Amniotic epithelial cell (primary cell): ENCODE measurements around the gene AGXT2.
A peak's percentile ranks its signal among the peaks of the same experiment; 100 is the strongest.
"Not testable (repeated sequence)": the region's sequence is repeated elsewhere in the genome, so short reads cannot be mapped to it uniquely, and the experiment has no call there.

Source experiments
- DNase-seq: peaks from one replicate; pipeline ENCODE4 v3.0.0-alpha.2; 2010; ENCODE audit warnings: low read depth

The AGXT2 gene

DNA sequence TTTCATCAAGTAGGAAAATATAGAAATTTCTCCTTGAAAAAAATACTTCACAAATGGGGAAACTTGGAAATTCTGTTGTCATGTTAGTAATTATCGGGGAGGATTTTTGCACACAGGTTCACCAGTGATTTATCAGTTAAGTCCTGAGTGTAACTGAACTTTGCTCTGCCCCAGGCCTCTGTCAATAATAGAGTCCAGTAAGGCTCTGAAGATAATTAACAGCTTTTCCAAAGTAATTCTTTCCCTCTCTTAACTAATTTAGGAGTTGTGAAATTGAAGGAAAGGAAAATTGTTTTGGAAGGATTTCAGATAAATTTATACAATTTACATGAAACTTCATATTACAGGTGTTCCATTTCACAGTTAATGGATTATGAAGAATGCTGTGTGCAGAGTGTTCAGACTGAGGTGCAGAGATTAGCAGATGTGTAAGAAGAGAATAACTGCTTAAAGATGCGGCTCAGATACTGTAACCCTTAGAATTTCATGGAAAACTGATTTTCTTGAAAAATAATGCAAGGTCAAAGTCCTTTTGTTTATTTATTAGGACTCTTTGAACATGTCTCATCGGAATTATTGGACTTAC, 2.9 kb upstream of the AGXT2 start:
- DNase-seq, result no peak

DNA sequence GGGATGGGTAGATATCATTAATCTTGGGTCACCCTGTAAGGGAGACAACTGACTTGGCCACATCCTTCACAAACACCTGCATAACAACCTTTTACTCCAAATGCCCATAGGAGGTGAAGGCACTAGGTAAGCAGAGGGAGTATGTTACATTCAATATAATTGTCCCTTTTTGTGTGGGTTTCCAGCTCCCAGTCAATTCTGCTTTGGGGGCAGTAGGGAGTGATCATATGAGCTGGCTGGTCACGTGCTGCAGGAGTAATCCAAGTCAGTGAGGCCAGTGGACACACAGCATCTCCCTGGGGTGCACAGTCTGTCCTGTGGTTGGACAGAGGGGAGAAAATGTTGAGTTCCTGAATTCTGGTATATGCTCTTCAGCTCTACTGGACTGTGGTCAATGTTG, 1.2 kb upstream of the AGXT2 start:
- DNase-seq, result no peak

DNA sequence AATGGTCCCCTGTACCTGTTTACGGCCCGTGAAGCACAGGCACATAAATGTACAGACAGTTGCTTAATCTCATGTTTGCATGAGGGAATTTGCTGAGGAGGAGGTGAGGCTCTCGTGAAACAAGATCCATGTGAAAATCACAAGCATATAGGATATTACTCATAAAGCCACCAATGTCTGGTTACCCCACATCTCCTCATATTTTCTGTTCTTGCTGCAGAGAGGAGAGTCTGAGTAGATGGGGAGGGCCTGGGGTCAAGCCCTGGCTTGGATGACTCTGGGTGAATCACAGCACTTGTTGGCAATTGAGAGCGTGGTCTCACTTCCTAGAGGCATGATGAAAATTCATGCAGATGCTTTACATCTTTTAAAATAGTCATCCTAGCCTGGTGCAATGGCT, 975 bp downstream of the AGXT2 start:
- peak; percentile 97 for DNase-seq

DNA sequence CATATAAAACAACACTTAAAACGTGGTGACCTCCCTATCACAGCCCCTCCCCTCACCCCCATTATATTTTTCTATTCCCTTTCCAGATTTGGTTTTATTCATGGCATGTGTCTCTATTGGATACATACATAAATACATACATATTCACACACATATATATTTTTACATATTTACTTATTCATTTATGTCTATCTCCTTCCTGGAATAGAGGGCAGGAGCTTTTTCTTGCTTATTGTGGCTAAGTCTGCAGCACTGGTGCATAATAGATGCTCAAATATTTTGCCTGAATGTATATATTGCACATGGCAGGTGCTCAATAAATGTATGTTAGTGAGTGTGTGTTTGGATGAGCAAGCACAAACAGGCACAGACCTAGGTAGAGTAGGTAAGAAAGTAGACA, 2.5 kb downstream of the AGXT2 start:
- DNase-seq, result no peak

DNA sequence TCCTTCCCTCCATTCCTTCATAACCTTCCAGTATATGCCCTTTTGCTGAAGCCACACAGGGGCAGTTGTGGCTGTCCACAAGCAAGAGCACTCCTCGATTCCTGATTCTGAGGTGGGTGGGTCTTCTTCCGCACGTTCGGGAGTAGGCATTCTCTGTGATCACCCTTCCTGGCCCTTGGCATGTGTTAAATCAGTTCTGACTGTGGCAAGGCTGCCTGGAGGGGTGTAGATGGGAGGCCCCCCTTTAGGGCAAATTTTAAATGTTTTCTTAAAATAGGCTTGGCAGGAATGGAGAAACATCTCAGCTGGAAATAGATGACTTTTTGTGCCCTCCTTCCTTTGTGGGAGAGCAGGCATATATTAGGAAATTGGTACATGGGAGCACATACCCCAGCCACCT, 3.1 kb downstream of the AGXT2 start:
- no peak for DNase-seq

DNA sequence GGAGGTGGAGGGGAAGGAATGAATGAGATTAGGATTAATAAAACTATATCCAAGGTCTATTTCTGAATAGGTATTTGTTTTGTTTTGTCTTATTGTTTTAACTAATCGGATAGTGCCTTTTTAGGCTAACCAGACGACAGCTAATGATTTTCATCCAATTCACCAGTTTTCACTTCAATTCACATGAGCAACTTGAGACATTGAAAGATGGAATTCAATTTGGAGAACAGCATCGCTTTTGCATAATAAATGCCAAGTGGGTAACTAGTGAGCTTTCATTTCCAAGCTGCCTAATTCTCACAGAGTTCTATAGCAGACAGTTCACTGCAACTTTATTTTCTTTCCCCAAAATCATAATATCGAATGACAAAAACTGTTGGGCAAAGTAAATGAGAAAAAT, 5.0 kb downstream of the AGXT2 start:
- DNase-seq, result no peak

DNA sequence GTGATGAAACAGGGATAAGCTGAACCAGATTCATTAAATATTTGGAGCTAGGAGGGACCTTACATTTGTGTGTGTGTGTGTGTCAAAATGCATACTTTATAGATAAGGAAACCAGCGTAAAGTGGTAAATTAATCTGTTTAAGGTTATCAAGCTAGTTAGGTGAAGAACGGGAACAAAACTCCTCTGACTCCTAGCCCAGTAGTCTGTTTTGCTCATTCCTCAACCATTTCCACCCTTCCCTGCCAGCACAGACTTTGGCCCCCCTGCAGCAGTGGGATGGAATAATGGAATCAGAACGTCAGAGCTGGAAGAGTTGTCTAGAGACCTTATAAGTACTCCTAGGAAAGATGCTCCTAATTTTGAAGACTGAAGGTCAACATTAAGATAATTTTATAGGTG, 6.5 kb downstream of the AGXT2 start:
- DNase-seq, result peak; percentile 58

DNA sequence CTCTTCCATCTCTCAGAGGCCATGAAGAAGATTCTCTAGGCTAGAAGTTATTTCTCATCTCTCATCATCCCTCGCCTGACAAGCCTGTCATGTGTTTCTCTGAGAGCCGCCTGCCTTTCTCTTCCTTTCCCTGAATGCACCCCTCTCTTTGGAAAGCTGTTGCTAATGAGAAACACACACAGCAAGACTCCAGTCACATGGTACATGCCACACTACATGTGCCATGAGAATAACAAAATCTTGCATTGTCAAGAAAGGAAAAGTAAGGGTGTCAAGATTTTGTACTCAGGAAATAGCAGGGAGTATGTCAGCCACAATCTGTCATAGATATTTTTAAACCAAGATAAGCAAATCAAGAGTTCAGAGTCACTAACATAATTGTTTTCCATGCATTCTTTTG, 8.9 kb downstream of the AGXT2 start:
- no peak for DNase-seq

DNA sequence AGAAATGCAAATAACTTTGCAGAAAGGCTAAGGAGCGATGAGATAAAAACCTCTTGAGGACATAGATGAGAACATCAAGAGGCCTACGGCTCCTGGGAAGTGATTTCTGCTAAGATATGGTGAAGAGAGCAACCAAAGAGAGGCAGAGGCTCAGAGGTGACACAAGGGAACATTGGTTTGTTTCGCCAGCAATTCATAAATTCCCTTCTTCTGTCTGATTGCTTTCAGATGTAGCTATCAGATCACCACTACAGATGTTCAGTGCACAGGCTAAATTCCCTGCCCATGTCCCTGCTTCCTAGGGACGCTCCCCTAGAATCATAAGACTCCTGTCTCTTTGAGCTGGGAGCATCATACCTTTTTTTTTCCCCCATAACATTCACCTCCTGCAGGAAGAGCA, 11.2 kb downstream of the AGXT2 start:
- DNase-seq, result no peak

DNA sequence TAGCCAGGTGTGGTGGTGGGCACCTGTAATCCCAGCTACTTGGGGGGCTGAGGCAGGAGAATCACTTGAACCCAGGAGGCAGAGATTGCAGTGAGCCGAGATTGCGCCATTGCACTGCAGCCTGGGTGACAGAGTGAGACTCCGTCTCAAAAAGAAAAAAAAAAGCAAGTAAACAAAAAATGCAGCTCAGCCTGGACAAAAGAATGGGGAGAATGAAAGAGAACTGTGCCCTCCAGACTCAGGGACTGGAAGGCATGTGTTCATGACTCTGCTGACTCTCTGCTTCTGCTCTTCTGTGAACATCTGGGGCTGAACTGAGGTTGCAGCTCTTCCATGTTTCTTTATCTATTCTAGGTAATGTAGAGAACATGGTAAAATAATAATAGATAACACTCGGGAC, 11.8 kb downstream of the AGXT2 start:
- DNase-seq, result not testable (repeated sequence)

DNA sequence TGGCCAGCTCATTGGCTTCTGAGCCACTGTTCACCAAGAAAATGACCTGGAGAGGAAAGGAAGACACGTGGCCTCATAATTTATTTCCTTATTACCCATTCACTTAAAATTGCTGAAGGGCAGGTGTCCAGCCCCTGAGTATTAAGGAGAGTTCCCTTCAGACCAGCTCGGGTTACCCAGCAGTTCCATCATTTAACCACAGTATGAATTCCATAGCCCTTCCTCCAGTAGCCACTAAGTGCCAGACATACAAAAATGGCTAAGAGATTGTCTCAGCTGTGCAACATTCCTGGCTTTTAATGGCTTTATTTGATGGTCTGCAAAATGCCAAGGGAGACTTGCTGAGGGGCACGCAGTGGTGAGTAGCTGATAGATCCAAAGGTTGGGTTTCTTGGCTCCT, 12.5 kb downstream of the AGXT2 start:
- DNase-seq, result no peak

DNA sequence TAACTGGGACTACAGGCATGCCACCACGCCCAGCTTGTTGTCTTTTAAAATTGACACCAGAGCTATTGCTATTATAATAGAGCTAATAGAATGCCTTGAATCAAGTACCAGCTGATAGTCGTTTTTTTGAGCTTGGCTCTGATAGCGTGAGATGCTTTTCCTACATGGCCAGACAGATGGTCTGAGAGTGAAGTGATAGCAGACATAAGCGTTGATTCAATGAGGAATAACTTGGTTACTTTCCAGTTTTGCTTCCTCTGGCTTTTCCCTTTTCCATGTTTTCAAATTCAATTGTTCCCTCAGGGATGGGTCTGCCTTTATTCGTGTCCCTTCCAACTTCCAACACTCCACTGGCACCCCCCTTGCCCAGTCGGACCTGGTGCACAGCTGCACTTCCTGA, 15.4 kb downstream of the AGXT2 start:
- DNase-seq, result no peak

DNA sequence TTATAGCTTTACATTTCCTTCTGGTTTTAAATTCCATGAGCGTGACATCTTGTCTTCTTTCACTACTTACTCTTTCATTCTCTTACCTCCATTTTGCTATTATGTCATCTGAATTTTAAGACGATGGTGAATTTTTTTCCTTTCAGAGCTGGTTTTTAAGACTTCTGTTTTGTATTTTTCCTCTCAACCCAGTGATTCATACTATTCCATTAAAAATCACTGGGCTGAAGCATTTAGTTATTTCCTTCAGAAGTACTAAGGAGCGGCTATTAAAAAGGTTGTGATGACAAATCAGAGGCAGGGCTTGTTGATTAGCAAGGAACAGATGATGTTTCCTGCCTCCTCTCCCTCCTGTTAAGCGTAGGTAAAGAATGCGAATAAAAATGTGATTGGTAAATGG, 16.5 kb downstream of the AGXT2 start:
- peak; percentile 58 for DNase-seq

DNA sequence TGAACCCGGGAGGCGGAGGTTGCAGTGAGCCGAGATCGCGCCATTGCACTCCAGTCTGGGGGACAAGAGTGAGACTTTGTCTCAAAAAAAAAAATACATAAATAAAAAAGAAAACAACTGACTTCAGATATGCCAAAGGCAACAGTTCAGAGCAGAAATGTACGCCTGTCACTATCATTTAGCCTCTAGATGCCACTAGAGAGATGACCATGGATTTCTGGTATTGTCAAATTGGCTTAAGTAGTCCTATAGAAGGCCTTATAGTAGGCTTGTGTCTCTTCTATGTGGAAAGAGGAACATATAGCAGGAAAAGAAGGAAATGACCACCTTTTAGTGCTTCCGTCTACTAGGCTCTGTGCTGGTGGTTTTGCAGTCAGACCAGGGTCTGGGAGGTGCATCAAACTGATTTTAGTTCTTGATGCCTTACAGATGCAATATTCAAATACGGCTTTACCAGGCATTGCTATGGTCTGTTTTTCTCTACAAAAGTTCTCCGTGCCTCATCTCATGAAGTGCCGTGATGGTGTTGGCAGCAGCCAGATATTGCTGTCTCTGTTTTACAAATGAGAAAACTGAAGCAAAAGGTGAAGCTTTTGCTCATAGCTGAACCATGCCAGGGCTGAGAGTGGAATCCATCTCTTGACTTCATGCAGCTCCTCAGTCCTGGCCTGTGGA, 17.2 kb downstream of the AGXT2 start:
- no peak for DNase-seq

DNA sequence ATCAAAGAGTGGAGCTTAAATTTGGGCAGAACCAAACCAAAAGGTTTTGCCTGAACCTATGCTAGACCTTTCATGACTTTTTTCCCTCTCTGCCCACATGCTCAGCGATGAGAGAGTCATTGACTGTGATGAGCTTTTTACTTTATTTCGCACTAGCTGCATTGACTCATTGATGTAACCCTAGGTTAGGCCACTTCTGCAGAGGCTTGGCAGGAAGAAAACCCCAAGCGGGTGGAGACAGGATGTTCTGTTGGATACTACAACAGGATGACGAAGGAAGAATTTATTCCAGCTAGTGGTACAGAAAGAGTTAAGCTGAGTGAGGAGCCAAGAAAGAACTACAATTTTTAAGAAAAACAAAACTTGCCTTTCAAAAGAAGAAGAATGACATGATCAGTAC, 18.4 kb downstream of the AGXT2 start:
- DNase-seq, result peak; percentile 80

DNA sequence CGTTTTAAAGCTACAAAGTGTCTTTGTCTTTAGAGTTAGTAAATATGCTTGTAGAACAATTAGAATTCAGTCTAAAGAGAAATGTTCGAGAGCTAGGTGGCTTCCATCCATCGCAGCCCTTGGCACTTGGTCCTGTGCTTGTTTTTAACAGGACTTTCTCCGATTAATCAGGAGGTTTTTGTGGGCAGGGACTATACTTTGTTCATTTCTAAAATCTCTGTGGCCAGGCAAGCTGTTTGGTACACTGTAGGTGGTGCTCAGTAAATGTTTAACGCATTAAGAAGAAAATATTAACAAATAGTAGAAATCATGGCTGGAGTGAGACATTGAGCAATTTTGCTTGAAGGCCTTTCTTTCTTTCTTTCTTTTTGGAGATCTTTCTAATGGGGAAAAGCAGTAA, 20.8 kb downstream of the AGXT2 start:
- DNase-seq, result no peak

DNA sequence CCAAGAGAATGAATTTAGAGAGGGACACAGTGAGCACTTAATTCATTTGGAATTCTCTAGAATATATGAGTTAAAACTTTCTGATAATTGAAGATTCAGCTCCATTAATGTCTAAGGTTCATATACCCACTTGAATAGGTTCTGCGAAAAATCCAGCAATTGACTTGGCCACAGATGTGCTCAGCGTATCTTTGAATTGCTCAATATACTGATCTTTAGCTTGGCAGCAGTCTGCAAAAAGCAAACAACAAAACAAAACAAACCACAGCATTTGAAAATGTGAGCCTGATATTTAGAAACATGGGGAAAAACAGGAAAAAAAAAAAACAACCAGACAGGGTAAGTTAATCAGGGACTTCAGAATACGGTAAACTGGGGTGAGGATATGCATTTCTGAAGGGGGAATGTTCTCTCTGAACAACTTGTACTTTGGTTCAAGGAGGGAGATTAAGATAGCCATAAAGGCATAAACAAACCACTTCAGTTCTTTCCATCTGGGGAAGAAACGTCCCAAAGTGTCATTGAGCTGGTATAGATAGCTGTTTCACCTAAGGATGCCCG, 21.4 kb downstream of the AGXT2 start:
- peak; percentile 72 for DNase-seq

DNA sequence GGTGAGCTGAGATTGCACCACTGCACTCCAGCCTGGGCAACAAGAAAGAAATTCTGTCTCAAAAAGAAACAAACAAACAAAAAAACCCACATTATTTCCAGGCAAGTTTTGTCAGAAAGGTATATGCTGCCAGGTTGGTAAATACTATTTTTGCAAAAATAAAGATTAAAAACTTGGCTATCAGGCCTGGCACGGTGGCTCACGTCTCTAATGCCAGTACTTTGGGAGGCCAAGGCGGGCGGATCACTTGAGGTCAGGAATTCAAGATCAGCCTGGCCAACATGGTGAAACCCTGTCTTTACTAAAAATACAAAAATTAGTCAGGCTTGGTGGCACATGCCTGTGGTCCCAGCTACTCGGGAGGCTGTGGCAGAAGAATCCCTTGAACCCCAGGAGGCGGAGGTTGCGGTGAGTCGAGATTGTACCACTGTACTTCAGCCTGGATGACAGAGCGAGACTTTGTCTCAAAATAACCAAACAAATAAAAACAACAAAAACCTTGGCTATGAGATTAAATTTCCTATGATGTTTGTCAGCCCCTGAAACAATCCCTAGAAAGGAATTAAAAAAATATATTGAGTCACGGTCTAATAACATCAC, 22.7 kb downstream of the AGXT2 start:
- no peak for DNase-seq

DNA sequence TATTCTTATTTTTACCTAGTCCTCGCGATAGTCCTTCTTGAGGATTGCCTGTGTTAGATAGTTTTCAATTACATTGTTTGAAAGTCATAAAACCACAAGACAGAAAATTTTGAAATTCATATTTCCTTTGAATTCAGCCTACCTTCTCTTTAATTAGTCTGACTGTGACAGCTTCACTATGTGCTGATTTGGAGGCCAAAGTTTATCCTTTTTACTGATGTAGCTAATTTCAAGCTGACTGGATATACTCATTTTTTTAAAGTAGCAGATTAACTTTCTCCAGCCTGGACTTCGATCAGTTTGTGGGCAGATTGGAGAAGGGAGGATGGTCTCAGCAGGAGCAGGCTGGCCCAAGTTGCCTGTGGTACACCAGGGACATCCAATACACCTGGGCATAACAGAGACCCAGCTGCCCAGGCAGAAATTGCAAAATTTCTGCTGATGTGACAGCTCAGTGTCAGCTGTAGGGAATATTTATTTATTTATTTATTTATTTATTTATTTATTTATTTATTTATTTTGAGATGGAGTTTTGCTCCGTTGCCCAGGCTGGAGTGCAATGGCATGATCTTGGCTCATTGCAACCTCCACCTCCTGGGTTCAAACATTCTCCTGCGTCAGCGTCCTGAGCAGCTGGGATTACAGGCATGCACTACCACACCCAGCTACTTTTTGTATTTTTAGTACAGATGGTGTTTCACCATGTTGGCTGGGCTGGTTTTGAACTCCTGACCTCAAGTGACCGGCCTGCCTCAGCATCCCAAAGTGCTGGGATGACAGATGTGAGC, 24.2 kb downstream of the AGXT2 start:
- DNase-seq, result no peak

DNA sequence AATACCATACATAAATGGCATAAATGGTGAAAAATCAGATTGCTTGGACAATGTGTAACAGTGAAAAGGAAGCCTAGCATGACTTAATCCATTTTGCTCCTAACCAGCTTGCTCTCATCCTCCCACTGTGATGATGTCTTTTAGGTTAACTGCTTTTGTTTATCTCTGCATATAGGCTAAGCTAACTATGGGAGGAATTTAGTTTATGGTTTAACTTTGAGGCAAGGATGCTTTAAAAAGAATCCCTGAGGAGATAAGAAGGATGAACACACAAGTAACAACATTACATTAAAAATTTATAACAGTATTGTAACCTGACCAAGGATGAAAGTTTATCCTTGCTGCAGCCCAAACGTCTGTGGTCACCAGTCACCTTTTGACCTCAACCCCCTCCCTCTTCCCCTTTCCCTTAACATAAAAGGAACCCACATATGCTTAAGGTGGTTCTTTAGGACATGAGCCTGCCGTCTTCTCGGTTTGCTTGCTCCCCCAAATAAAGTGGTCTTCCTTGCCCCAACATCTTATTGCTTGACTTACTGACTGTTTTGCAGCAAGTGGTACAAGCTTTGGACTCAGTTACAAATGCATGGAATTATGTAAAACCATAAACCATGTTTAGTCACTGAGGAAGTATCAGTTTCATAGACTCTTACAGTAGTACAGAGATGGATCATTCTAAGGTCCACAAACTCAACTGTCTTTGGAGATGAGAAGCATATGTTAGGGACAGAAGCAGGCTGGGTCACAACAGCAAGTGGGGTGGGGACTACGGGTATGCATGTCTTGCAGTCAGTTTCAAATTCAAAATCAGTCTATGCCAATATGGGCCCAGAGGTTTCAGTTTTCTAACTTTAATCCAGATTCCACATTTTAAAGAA, 31.3 kb downstream of the AGXT2 start:
- peak; percentile 70 for DNase-seq

DNA sequence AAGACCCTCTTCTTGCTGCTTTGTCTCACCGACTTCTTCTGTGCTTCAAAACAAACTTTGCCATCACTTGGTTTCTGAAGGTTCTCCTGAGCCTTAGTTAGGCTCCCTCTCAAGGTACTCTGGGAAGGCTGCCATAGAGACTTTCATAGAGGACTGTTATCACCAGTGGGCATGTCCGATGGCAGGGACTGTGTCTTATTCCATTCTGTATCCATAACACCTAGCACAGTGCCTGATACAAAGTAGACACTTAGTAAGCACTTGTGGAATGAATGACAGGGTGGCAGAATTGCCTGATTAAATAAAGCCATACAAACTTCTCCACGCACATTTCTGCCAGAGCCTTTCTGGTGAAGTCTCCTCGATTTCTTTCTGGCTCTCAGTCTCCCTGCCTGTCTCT, 32.7 kb downstream of the AGXT2 start:
- no peak for DNase-seq

DNA sequence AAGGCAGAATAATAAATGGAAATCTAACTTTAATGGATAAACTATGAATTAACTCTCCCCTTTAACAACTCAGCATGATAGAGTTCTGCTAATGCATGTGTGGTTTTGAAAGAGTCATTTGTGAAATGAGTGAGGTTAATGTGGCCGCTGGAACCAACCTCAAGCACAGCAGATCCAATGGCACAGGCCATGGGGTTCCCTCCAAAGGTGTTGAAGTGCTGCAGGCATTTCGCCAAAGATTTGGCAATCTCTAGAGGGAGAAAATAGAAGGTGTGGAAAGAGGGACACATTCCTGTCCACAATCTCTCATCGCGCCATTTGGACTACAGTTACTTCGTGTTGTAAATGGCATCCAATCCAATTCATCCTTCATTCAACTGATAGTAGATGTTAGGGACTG, 35.0 kb downstream of the AGXT2 start:
- peak; percentile 64 for DNase-seq
